GM12891 (cell line): ENCODE measurements around the gene DNM3.

Experiments used
- POLR2A ChIP-seq: IDR thresholded peaks from 2 replicates; pipeline ENCODE4 v1.6.1; 2011; ENCODE audit warnings: low read depth, low read length, control low read depth
- TAF1 ChIP-seq: IDR thresholded peaks from 2 replicates; pipeline ENCODE4 v1.6.1; 2011; ENCODE audit warnings: low read depth, low read length, control low read depth

- no peak for TF ChIP-seq POLR2A
- TF ChIP-seq TAF1, result no peak
Measured at GRCh38 chr1:171807556-171807955, 33.7 kb upstream of the DNM3 start.
